DND-41 (cell line): ENCODE data around the gene CIRBP.

Experiments used
- ATAC-seq: fragments of 200-7000 bp; cut with Tn5 transposase; 3 replicates; pipeline ENCODE4 v1.9.1; 2021; ENCODE audit warnings: low read depth; ENCODE audit not compliant: insufficient read depth
- DNase-seq: peaks from one replicate; pipeline ENCODE4 v3.0.0-alpha.2; 2020
- H2AFZ ChIP-seq: 2 replicates; pipeline ENCODE4 v1.6.0; 2012; ENCODE audit warnings: low read depth, low read length
- H3K27ac ChIP-seq: 2 replicates; pipeline ENCODE4 v1.5.1; 2012; ENCODE audit warnings: low read length, inconsistent platforms
- H3K27me3 ChIP-seq: fragments of 200-600 bp; sonication (generic); 2 replicates; pipeline ENCODE4 v1.6.0; 2012; ENCODE audit warnings: low read length, mild to moderate bottlenecking, inconsistent platforms; ENCODE audit not compliant: insufficient read depth, poor library complexity
- H3K36me3 ChIP-seq: 2 replicates; pipeline ENCODE4 v1.5.1; 2012; ENCODE audit warnings: low read length, inconsistent platforms; ENCODE audit not compliant: insufficient read depth
- H3K4me1 ChIP-seq: 2 replicates; pipeline ENCODE4 v1.5.1; 2012; ENCODE audit warnings: mild to moderate bottlenecking, low read length; ENCODE audit not compliant: insufficient read depth
- H3K4me2 ChIP-seq: 2 replicates; pipeline ENCODE4 v1.6.0; 2012; ENCODE audit warnings: mild to moderate bottlenecking, moderate library complexity, low read length, inconsistent platforms; ENCODE audit not compliant: insufficient read depth
- H3K4me3 ChIP-seq, 2 experiments: fragments of 200-600 bp in 1 of 2; shearing (Covaris generic) in 1 of 2; 2 replicates each; pipeline ENCODE4 v1.5.1; 2012 to 2016; ENCODE audit warnings: inconsistent platforms in 2 of 2, low read length in 2 of 2, mild to moderate bottlenecking in 2 of 2, low read depth in 1 of 2, moderate library complexity in 1 of 2
- H3K79me2 ChIP-seq: 2 replicates; pipeline ENCODE4 v1.6.0; 2012; ENCODE audit warnings: low read length, inconsistent platforms; ENCODE audit not compliant: insufficient read depth
- H3K9ac ChIP-seq: 2 replicates; pipeline ENCODE4 v1.6.0; 2012; ENCODE audit warnings: low read depth, mild to moderate bottlenecking, inconsistent platforms, low read length, moderate library complexity
- H3K9me3 ChIP-seq: 2 replicates; pipeline ENCODE4 v1.5.1; 2012; ENCODE audit warnings: low read length, moderate library complexity, mild to moderate bottlenecking, inconsistent platforms; ENCODE audit not compliant: insufficient read depth, severe bottlenecking
- H4K20me1 ChIP-seq: 2 replicates; pipeline ENCODE4 v1.6.0; 2012; ENCODE audit warnings: low read length; ENCODE audit not compliant: insufficient read depth
- CTCF ChIP-seq: IDR thresholded peaks from 2 replicates; pipeline ENCODE4 v1.5.1; 2012; ENCODE audit warnings: borderline replicate concordance, low read length, moderate library complexity, mild to moderate bottlenecking; ENCODE audit not compliant: poor library complexity, severe bottlenecking; ENCODE audit errors: extremely low read depth
- EZH2 ChIP-seq: IDR thresholded peaks from 3 replicates; pipeline ENCODE4 v1.6.1; 2012; ENCODE audit warnings: borderline replicate concordance, low read depth, mild to moderate bottlenecking, moderate library complexity, low read length, inconsistent platforms; ENCODE audit not compliant: severe bottlenecking

Gene CIRBP

GRCh38 chr19:1227304-1228054 lies 41.7 kb upstream of the CIRBP start:
- ATAC-seq = no peak
- Histone ChIP-seq H3K4me1 (no peaks in the 10 kb centered on the region), H3K9ac (no peak overlapping the region), H3K9me3 (no peaks in the 10 kb centered on the region), H3K27me3 (no peaks in the 10 kb centered on the region), H3K27ac (no peak overlapping the region), H2AFZ (no peak overlapping the region), H4K20me1 (peaks cover 17% of the 10 kb centered on the region), H3K4me3 (no peak overlapping the region), H3K36me3 (peaks cover 50% of the 10 kb centered on the region), H3K4me2 (no peak overlapping the region), H3K79me2 (no peaks in the 10 kb centered on the region)
- TF ChIP-seq EZH2 = no peak
- TF ChIP-seq CTCF = no peak
- DNase-seq = no peak

DNA sequence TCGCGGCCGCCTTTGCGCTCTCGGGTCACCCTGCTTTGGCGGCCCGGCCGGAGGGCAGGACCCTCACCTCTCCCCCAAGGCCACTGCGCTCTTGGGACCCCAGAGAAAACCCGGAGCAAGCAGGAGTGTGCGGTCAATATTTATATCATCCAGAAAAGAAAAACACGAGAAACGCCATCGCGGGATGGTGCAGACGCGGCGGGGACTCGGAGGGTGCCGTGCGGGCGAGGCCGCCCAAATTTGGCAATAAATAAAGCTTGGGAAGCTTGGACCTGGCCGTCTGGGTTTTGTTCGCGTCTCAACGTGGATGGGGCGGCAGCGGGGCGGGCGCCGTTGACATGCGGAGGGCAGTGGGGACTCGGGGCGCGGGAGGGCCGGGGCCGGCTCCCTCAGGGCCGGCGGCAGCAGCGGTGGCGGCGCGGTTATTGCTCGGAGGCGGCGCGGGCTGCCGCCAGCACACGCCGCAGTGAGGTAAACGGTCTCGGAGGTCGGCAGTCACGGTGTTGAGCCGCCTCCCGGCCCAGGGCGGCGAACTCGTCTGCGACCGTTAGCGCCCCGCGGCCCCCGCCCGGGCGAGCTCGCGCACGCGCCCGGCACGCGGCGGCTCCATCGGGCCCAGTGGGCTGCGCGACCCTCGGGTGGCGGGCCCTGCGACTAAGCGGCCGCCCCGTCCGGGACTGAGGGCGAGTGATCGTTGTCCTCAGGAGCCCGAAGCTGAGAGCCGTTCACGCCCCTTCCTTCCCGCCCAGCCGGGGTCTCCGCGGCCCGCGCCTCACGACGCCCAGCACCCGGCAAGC lies 40.8 kb upstream of the CIRBP start:
- H3K9me3 ChIP-seq = no peaks in the 10 kb centered on the region
- H3K27ac ChIP-seq = no peak overlapping the region
- no peak for DNase-seq
- H3K36me3 ChIP-seq = peaks cover 41% of the 10 kb centered on the region
- H4K20me1 ChIP-seq = peaks cover 17% of the 10 kb centered on the region
- no peaks in the 10 kb centered on the region for H3K79me2 ChIP-seq
- no peak overlapping the region for H2AFZ ChIP-seq
- no peak for TF ChIP-seq EZH2
- H3K27me3 ChIP-seq = no peaks in the 10 kb centered on the region
- H3K4me3 ChIP-seq = no peak overlapping the region
- no peaks in the 10 kb centered on the region for H3K4me1 ChIP-seq
- no peak overlapping the region for H3K9ac ChIP-seq
- no peak for ATAC-seq
- H3K4me2 ChIP-seq = no peak overlapping the region

GRCh38 chr19:1229056-1229923 lies 39.8 kb upstream of the CIRBP start:
- ATAC-seq (no peak), DNase-seq (no peak)
- peaks cover 14% of the 10 kb centered on the region for H4K20me1 ChIP-seq

More at GRCh38 chr19:1229056-1229923, 39.8 kb upstream of the CIRBP start:
- Histone ChIP-seq H3K79me2 (no peaks in the 10 kb centered on the region), H3K4me1 (no peaks in the 10 kb centered on the region), H2AFZ (no peak overlapping the region), H3K27ac (no peak overlapping the region), H3K27me3 (no peaks in the 10 kb centered on the region), H3K9me3 (no peaks in the 10 kb centered on the region), H3K36me3 (peaks cover 33% of the 10 kb centered on the region), H3K9ac (no peak overlapping the region), H3K4me2 (no peak overlapping the region), H3K4me3 (no peak overlapping the region)
- TF ChIP-seq EZH2 (no peak), CTCF (no peak)
